ENCODE data around the gene TMC4. TPM values are rescaled to one million over a fixed set of nuclear protein-coding genes. Genes with fewer than 3 reads are reported as not detected.
"Not testable (repeated sequence)": the region's sequence is repeated elsewhere in the genome, so short reads cannot be mapped to it uniquely, and the experiment has no call there.

TMC4 gene
- total RNA-seq, 1 donor from 2014 or later = 2.6 TPM

DNA sequence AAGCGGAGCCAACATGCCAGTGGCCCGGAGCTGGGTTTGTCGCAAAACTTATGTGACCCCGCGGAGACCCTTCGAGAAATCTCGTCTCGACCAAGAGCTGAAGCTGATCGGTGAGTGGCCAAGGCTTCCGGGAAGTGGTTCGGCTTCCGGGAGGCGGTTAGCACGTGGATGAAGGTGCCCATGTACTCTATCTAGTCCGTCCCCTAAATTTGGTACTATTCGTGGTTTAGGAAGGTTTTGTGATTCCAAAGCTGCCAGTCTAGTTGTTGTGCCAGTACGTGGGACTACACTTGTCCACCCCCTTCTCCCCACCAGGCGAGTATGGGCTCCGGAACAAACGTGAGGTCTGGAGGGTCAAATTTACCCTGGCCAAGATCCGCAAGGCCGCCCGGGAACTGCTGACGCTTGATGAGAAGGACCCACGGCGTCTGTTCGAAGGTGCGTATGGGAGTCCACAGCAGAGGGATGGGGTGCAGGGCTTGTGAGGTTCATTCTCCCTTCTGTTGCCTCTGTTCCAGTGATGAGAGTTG is 28.3 kb upstream of the TMC4 start:
- peaks cover 26% of the 10 kb centered on the region for H3K4me1 Mint-ChIP-seq (ENCODE audit: unreplicated experiment)
- peak overlapping the region; percentile 99 for H3K27ac Mint-ChIP-seq (ENCODE audit: unreplicated experiment)
- peak overlapping the region; percentile 97 for H3K4me3 Mint-ChIP-seq (ENCODE audit: unreplicated experiment)
- H3K9me3 Mint-ChIP-seq (ENCODE audit: unreplicated experiment) = no peaks in the 10 kb centered on the region
- TF ChIP-seq, protein P1, sequence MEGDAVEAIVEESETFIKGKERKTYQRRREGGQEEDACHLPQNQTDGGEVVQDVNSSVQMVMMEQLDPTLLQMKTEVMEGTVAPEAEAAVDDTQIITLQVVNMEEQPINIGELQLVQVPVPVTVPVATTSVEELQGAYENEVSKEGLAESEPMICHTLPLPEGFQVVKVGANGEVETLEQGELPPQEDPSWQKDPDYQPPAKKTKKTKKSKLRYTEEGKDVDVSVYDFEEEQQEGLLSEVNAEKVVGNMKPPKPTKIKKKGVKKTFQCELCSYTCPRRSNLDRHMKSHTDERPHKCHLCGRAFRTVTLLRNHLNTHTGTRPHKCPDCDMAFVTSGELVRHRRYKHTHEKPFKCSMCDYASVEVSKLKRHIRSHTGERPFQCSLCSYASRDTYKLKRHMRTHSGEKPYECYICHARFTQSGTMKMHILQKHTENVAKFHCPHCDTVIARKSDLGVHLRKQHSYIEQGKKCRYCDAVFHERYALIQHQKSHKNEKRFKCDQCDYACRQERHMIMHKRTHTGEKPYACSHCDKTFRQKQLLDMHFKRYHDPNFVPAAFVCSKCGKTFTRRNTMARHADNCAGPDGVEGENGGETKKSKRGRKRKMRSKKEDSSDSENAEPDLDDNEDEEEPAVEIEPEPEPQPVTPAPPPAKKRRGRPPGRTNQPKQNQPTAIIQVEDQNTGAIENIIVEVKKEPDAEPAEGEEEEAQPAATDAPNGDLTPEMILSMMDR (IDR thresholded peaks at IDR 0.05; ENCODE audit: unreplicated experiment) = no peak
- H3K36me3 Mint-ChIP-seq (ENCODE audit: low read depth, unreplicated experiment) = peaks cover 16% of the 10 kb centered on the region
- DNase-seq (ENCODE audit: low spot score) = no peak
- peaks cover 8% of the 10 kb centered on the region for H3K27me3 Mint-ChIP-seq (ENCODE audit: unreplicated experiment)

DNA sequence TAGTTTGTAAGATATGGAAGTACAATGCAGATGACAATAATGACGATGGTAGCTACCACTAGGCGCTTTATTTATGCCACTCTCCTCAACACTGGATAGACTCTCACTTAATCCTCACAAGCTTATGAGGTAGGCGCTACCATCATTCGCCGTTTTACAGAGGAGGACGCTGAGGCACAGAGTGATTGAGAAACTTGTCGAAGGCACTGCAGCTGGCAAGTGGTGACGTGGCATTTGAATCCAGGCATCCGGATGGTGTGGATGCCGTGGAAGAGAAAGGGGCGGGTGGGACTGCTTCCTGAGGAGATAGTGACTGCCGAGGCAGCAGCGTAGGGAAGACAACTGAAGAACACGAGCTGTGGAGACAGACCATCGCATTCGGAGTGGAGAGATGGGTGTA is 26.4 kb upstream of the TMC4 start:
- peaks cover 8% of the 10 kb centered on the region for H3K27me3 Mint-ChIP-seq (ENCODE audit: unreplicated experiment)
- H3K9me3 Mint-ChIP-seq (ENCODE audit: unreplicated experiment) = no peaks in the 10 kb centered on the region
- peak overlapping the region; percentile 81 for H3K27ac Mint-ChIP-seq (ENCODE audit: unreplicated experiment)
- peaks cover 12% of the 10 kb centered on the region for H3K36me3 Mint-ChIP-seq (ENCODE audit: low read depth, unreplicated experiment)
- DNase-seq (ENCODE audit: low spot score) = no peak
- peaks cover 26% of the 10 kb centered on the region for H3K4me1 Mint-ChIP-seq (ENCODE audit: unreplicated experiment)
- H3K4me3 Mint-ChIP-seq (ENCODE audit: unreplicated experiment) = peak overlapping the region; percentile 73
- TF ChIP-seq, protein P1 (IDR thresholded peaks at IDR 0.05; ENCODE audit: unreplicated experiment) = no peak

DNA sequence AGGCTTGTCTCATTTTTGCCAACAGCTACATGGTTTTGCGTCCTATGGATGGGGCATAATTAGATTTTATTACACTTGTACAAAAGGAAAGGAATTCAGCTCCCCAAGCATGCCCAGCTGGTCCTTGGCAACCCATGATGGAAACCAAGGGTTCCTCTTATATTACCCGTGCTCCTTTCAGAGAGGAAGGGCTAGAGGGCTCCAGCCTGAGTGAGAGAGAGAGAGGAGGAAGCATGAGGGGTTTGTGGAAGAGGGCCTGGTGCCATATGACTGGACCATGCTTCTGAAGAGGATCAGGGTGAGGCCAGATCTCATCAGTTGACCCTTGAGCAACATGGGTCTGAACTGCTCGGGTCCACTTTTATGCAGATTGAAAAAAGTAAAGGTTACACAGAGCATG is 24.2 kb upstream of the TMC4 start:
- peaks cover 15% of the 10 kb centered on the region for H3K27me3 Mint-ChIP-seq (ENCODE audit: unreplicated experiment)
- no peak overlapping the region for H3K27ac Mint-ChIP-seq (ENCODE audit: unreplicated experiment)
- H3K4me1 Mint-ChIP-seq (ENCODE audit: unreplicated experiment) = peaks cover 18% of the 10 kb centered on the region
- no peak overlapping the region for H3K4me3 Mint-ChIP-seq (ENCODE audit: unreplicated experiment)
- DNase-seq (ENCODE audit: low spot score) = no peak
- TF ChIP-seq, protein P1 (IDR thresholded peaks at IDR 0.05; ENCODE audit: unreplicated experiment) = no peak
- peaks cover 28% of the 10 kb centered on the region for H3K36me3 Mint-ChIP-seq (ENCODE audit: low read depth, unreplicated experiment)
- no peaks in the 10 kb centered on the region for H3K9me3 Mint-ChIP-seq (ENCODE audit: unreplicated experiment)

DNA sequence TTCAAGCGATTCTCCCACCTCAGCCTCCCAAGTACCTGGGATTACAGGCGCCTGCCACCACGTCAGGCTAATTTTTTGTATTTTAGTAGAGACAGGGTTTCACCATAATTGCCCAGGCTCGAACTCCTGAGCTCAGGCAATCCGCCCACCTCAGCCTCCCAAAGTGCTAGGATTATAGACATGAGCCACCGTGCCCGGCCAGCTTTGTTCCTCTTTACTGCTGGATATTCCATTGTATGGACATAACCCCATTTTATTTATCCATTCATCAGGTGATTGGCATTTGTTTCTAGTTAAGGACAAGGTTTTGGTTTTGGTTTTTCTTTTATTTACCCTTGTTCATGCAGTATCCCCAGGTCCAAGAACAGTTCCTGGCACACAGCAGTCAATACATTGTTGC is 23.6 kb upstream of the TMC4 start:
- no peak for DNase-seq (ENCODE audit: low spot score)
- no peak overlapping the region for H3K4me3 Mint-ChIP-seq (ENCODE audit: unreplicated experiment)
- peaks cover 18% of the 10 kb centered on the region for H3K4me1 Mint-ChIP-seq (ENCODE audit: unreplicated experiment)

DNA sequence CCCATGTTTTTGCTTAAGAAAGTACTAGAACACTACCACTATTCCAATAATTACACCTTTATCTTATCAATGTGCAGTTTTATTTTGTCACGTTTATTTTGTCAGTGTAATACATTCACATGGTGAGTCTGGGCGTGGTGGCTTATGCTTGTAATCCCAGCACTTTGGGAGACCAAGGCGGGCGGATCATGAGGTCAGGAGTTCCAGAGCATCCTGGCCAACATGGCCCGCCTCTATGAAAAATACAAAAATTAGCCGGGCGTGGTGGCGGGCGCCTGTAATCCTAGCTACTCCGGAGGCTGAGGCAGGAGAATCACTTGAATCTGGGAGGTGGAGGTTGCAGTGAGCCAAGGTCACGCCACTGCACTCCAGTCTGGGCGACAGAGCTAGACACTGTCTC is 21.5 kb upstream of the TMC4 start:
- Mint-ChIP-seq H3K27me3 (ENCODE audit: unreplicated experiment) (peaks cover 20% of the 10 kb centered on the region), H3K36me3 (ENCODE audit: low read depth, unreplicated experiment) (peaks cover 29% of the 10 kb centered on the region), H3K4me1 (ENCODE audit: unreplicated experiment) (peaks cover 14% of the 10 kb centered on the region)
- not testable (repeated sequence) for H3K4me3 Mint-ChIP-seq (ENCODE audit: unreplicated experiment); H3K27ac Mint-ChIP-seq (ENCODE audit: unreplicated experiment); DNase-seq (ENCODE audit: low spot score); H3K9me3 Mint-ChIP-seq (ENCODE audit: unreplicated experiment)

More for the DNA sequence above, 23.6 kb upstream of the TMC4 start:
- Mint-ChIP-seq H3K27ac (ENCODE audit: unreplicated experiment) (no peak overlapping the region), H3K36me3 (ENCODE audit: low read depth, unreplicated experiment) (peaks cover 27% of the 10 kb centered on the region), H3K9me3 (ENCODE audit: unreplicated experiment) (no peaks in the 10 kb centered on the region), H3K27me3 (ENCODE audit: unreplicated experiment) (peaks cover 15% of the 10 kb centered on the region)
- TF ChIP-seq, protein P1 (IDR thresholded peaks at IDR 0.05; ENCODE audit: unreplicated experiment) = no peak
